GM19351 (cell line): ENCODE data around the gene PTPRN2.
"Not testable (repeated sequence)": the region's sequence is repeated elsewhere in the genome, so short reads cannot be mapped to it uniquely, and the experiment has no call there.

Experiments
- ATAC-seq: cut with Tn5 transposase; IDR thresholded peaks from one replicate; pipeline ENCODE4 v1.9.1; 2021; ENCODE audit warnings: mild to moderate bottlenecking, moderate library complexity; ENCODE audit not compliant: unreplicated experiment

The PTPRN2 gene

GRCh38 chr7:158536871-158537515 is 50.6 kb downstream of the PTPRN2 start:
- no peak for ATAC-seq

- no peak for ATAC-seq
These were observed 52.5 kb downstream of the PTPRN2 start for GRCh38 chr7:158535079-158535478.

- no peak for ATAC-seq
These were observed 53.0 kb downstream of the PTPRN2 start for GRCh38 chr7:158534598-158534997.

- not testable (repeated sequence) for ATAC-seq
These were observed 53.5 kb downstream of the PTPRN2 start for GRCh38 chr7:158534134-158534515.

GRCh38 chr7:158533386-158534133 is 54.1 kb downstream of the PTPRN2 start:
- no peak for ATAC-seq

- ATAC-seq = no peak
These were observed 55.5 kb downstream of the PTPRN2 start for GRCh38 chr7:158532093-158532627.

- ATAC-seq = no peak
These were observed 56.0 kb downstream of the PTPRN2 start for GRCh38 chr7:158531661-158532060.

- ATAC-seq = no peak
These were observed 56.6 kb downstream of the PTPRN2 start for GRCh38 chr7:158530800-158531609.

- ATAC-seq = no peak
These were observed 58.2 kb downstream of the PTPRN2 start for GRCh38 chr7:158529181-158530096.

GRCh38 chr7:158527915-158528502 is 59.6 kb downstream of the PTPRN2 start:
- ATAC-seq = no peak

GRCh38 chr7:158527495-158527894 is 60.1 kb downstream of the PTPRN2 start:
- ATAC-seq = no peak

GRCh38 chr7:158527038-158527437 is 60.6 kb downstream of the PTPRN2 start:
- no peak for ATAC-seq

GRCh38 chr7:158526531-158526930 is 61.1 kb downstream of the PTPRN2 start:
- ATAC-seq = no peak

- no peak for ATAC-seq
These were observed 61.8 kb downstream of the PTPRN2 start for GRCh38 chr7:158525648-158526484.

- no peak for ATAC-seq
These were observed 62.6 kb downstream of the PTPRN2 start for GRCh38 chr7:158524749-158525635.

- ATAC-seq = not testable (repeated sequence)
These were observed 63.3 kb downstream of the PTPRN2 start for GRCh38 chr7:158524286-158524685.

GRCh38 chr7:158523877-158524276 is 63.7 kb downstream of the PTPRN2 start:
- ATAC-seq = not testable (repeated sequence)
